Fibroblast of mammary gland (primary cell): ENCODE measurements around the gene STRIP1.

Source experiments
- DNase-seq: peaks from one replicate; pipeline ENCODE4 v3.0.0-alpha.2; 2010; ENCODE audit warnings: low read depth
- H3K4me3 ChIP-seq: 2 replicates; pipeline ENCODE4 v1.5.1; 2011; ENCODE audit warnings: low read depth, mild to moderate bottlenecking, low read length, moderate library complexity; ENCODE audit not compliant: control insufficient read depth
- TF ChIP-seq, protein P1 (sequence below): conservative IDR thresholded peaks from 2 replicates; pipeline ENCODE4 v1.5.1; 2011; ENCODE audit warnings: low read depth, low read length, inconsistent platforms; ENCODE audit not compliant: control insufficient read depth, insufficient read depth

Gene STRIP1

DNA sequence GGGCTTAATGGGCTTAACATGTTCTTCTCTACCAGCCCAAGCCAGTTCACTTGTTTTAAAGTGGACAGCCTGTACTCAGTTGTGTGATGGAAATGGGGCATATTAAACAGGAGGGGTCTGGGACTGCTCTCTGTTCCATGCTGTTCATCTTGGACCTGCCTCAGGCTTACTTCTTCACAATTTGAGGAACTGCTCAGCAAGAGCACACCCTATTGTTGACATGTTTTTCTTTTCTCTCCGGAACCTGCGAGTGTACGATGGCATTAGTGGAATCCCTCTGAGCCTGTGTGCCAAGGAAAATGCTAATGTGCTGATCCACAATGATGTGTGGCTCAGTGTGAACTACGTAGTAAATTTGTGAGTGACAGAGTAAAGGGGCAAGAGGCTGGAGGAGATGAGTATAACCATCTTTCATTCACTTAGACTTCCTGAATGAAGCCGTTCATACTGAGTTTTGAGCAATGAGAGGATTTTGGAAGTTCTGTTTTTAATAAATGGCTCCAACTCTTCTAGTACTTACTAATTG lies 43.0 kb upstream of the STRIP1 start:
- no peak for DNase-seq
- no peak overlapping the region for H3K4me3 ChIP-seq
- TF ChIP-seq, protein P1, sequence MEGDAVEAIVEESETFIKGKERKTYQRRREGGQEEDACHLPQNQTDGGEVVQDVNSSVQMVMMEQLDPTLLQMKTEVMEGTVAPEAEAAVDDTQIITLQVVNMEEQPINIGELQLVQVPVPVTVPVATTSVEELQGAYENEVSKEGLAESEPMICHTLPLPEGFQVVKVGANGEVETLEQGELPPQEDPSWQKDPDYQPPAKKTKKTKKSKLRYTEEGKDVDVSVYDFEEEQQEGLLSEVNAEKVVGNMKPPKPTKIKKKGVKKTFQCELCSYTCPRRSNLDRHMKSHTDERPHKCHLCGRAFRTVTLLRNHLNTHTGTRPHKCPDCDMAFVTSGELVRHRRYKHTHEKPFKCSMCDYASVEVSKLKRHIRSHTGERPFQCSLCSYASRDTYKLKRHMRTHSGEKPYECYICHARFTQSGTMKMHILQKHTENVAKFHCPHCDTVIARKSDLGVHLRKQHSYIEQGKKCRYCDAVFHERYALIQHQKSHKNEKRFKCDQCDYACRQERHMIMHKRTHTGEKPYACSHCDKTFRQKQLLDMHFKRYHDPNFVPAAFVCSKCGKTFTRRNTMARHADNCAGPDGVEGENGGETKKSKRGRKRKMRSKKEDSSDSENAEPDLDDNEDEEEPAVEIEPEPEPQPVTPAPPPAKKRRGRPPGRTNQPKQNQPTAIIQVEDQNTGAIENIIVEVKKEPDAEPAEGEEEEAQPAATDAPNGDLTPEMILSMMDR, result no peak

DNA sequence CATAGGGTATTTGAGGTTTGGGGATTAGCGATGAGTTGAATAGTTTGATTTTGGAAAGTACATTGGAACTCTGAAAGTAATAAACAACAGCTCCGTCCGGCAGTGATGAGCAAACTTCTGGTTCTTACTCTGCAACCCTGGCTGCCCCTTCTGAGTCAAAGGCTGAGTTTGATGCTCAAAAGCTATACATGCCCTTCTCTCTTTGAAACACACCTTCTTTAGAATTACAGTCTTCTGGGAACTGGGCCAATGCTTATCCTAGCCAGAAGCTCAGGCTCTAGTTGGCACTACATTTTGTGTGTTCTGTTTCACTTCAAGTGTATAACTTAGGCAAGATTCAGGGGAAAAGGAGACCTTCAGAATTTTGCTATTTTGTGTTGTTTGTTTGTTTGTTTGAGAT lies 40.5 kb upstream of the STRIP1 start:
- DNase-seq, result peak; percentile 56

DNA sequence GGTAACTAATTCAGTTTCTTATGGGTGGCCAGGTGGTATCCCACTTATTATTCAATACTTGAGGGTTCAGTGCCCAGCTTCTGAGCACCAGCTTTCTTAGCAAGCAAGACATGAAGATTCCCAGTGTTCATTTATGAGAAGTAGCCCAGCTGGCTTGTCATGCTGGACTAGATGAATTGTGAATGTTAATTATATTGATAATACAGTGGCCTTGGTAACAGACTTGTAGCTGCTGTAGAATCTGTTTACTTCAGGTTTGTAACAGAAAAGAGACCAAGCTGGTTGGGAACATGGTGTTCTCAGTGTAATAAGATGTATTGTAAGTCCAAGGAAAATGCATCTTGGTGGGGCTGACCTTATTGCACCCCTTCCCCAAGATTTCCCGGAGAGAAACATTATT lies 39.8 kb upstream of the STRIP1 start:
- H3K4me3 ChIP-seq, result no peak overlapping the region
- no peak for DNase-seq
- TF ChIP-seq, protein P1, result no peak

More for the DNA sequence above, 40.5 kb upstream of the STRIP1 start:
- TF ChIP-seq, protein P1, result no peak
- no peak overlapping the region for H3K4me3 ChIP-seq

DNA sequence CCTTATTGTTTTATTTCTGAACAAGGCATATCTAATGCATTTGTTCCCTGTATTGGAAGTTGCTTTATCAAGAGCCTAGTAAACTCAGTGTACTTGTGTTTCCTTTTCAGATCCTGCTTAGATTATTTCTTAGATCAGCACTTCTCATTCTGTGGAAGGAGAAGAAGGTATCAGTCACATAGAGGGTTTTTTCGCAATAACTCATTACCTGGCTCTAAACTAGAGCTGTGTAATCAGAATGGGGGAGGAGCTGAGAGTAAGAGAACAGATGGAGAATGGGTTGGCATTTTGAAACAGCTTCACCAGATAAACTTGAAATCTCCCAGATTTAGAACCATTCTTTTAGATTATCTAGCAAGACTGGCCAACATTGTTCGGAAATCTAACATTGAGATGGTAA lies 38.9 kb upstream of the STRIP1 start:
- DNase-seq, result no peak
- no peak overlapping the region for H3K4me3 ChIP-seq
- TF ChIP-seq, protein P1, result no peak

DNA sequence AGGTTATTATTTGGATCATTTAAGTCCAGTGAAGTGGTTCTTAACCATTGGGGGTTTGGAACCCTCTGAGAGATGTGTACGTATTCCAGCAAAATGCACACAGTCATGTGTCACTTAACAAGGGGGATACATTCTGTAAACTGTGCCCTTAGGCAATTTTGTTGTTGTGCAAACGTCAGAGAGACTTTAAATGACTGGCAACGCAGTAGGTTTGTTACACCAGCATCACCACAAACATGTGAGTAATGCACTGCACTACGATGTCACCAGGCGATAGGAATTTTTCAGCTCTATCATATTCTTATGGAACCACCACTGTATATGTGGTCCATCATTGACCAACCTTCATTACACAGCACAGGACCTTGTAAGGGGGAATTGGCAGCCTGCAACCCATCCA lies 37.9 kb upstream of the STRIP1 start:
- H3K4me3 ChIP-seq, result no peak overlapping the region
- peak; percentile 68 for DNase-seq
- TF ChIP-seq, protein P1, result no peak

DNA sequence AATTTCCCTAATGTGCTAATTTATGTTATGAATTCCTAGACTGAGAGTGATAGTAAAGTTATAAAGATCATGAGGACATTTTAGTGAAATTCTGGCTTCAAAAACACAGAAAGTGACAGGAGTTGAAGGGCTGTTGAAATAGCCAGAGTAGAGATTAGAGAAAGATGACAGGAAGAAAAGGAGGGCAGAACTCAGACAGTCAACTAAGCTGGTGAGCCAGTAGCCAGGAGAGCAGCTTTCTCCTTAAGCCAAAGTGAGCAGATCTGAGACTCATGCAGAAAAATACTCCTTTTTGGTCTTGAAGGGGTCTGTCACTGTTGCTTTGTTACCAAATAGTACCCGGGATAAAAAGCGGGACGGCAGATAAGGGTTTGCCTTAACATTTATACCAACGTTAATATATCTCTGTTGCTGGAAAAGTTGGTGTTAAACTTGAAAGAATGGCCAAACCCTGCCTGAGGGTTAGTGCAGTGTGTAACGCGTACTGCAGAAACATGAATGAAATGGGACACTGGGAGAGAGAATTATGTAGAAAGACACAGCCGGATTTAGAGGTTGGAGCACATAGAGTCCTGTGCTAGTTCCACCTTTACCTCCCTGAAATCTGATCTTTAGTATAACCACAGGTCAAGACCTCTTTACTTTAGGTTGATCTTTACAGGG lies 37.1 kb upstream of the STRIP1 start:
- no peak overlapping the region for H3K4me3 ChIP-seq
- TF ChIP-seq, protein P1, result no peak
- DNase-seq, result no peak

DNA sequence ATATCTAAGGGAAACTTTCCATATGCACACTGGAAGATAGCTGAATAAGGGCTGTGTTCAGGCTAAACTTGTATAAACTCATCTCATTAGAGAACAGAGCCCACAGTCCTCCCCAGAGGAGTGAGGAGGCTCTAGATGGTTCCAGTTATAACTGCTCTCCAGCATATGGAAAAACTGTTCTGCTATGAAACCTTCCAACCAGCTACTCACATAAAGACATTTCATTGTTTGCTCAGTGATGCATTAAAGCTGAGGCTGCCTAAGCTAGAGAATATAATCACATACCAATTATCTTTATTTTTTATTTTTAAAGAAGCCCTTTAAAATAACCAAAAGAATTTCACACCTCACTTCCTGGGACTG lies 36.6 kb upstream of the STRIP1 start:
- TF ChIP-seq, protein P1, result no peak
- H3K4me3 ChIP-seq, result no peak overlapping the region

More for the DNA sequence above, 36.6 kb upstream of the STRIP1 start:
- DNase-seq, result no peak
